GM23338 (cell line): Measurements from ENCODE around the gene DYNC2H1. TPM values are rescaled to one million over a fixed set of nuclear protein-coding genes. Genes with fewer than 3 reads are reported as not detected.

Experiments used
- ATAC-seq: fragments of 200-7000 bp; cut with Tn5 transposase; 3 replicates; pipeline ENCODE4 v1.9.1; 2020
- DNase-seq: peaks from one replicate; pipeline ENCODE4 v3.0.0-alpha.2; 2015; ENCODE audit warnings: low spot score
- H2AFZ ChIP-seq: fragments of 200-600 bp; sonication (generic); 2 replicates; pipeline ENCODE4 v1.8.0; 2016; ENCODE audit warnings: antibody characterized with exemption, mild to moderate bottlenecking, moderate library complexity
- H3F3A ChIP-seq: fragments of 200-600 bp; sonication (generic); replicated peaks from 2 replicates; pipeline ENCODE4 v1.8.0; 2017; ENCODE audit warnings: antibody characterized with exemption, mixed run types, low read depth
- H3K27ac ChIP-seq: fragments of 200-600 bp; sonication (generic); 2 replicates; pipeline ENCODE4 v1.6.1; 2016; ENCODE audit warnings: low read depth
- H3K27me3 ChIP-seq: fragments of 200-600 bp; sonication (generic); 2 replicates; pipeline ENCODE4 v1.8.0; 2016; ENCODE audit warnings: mild to moderate bottlenecking, mixed run types, moderate library complexity; ENCODE audit not compliant: insufficient read depth
- H3K36me3 ChIP-seq: fragments of 200-600 bp; sonication (generic); 2 replicates; pipeline ENCODE4 v1.8.0; 2016; ENCODE audit warnings: mild to moderate bottlenecking; ENCODE audit not compliant: insufficient read depth
- H3K4me1 ChIP-seq: fragments of 200-600 bp; sonication (generic); 2 replicates; pipeline ENCODE4 v1.8.0; 2016; ENCODE audit warnings: mild to moderate bottlenecking, moderate library complexity; ENCODE audit not compliant: insufficient read depth
- H3K4me2 ChIP-seq: fragments of 200-600 bp; sonication (generic); 2 replicates; pipeline ENCODE4 v1.7.1; 2017; ENCODE audit warnings: mixed run types
- H3K4me3 ChIP-seq: fragments of 200-600 bp; sonication (generic); 2 replicates; pipeline ENCODE4 v1.6.1; 2016; ENCODE audit warnings: mixed run types
- H3K79me2 ChIP-seq: fragments of 200-600 bp; sonication (generic); replicated peaks from 2 replicates; pipeline ENCODE4 v1.8.0; 2017; ENCODE audit warnings: mild to moderate bottlenecking; ENCODE audit not compliant: insufficient read depth
- H3K9me2 ChIP-seq: fragments of 200-600 bp; sonication (generic); 2 replicates; pipeline ENCODE4 v1.8.0; 2017; ENCODE audit not compliant: insufficient read depth
- H4K20me1 ChIP-seq: fragments of 200-600 bp; sonication (generic); replicated peaks from 2 replicates; pipeline ENCODE4 v1.8.0; 2017; ENCODE audit warnings: mild to moderate bottlenecking; ENCODE audit not compliant: insufficient read depth
- H3K27ac Mint-ChIP-seq: 2 replicates; pipeline ENCODE4 v1.8.0; 2020; ENCODE audit warnings: inconsistent platforms, mild to moderate bottlenecking, moderate library complexity, mixed read lengths
- H3K27me3 Mint-ChIP-seq: 3 replicates; pipeline ENCODE4 v1.8.0; 2022; ENCODE audit warnings: low read depth, mild to moderate bottlenecking, moderate library complexity, mixed read lengths, inconsistent platforms; ENCODE audit not compliant: insufficient read depth, poor library complexity
- H3K36me3 Mint-ChIP-seq: 3 replicates; pipeline ENCODE4 v1.8.0; 2021; ENCODE audit warnings: low read depth, mild to moderate bottlenecking, inconsistent platforms, moderate library complexity, mixed read lengths
- H3K4me1 Mint-ChIP-seq: 3 replicates; pipeline ENCODE4 v1.8.0; 2020; ENCODE audit warnings: mild to moderate bottlenecking, inconsistent platforms, mixed read lengths
- H3K4me3 Mint-ChIP-seq: 3 replicates; pipeline ENCODE4 v1.8.0; 2021; ENCODE audit warnings: moderate library complexity, mild to moderate bottlenecking, inconsistent platforms, mixed read lengths
- H3K9me3 Mint-ChIP-seq: 3 replicates; pipeline ENCODE4 v1.8.0; 2020; ENCODE audit warnings: moderate library complexity, mild to moderate bottlenecking, inconsistent platforms, mixed read lengths
- CREB1 ChIP-seq: fragments of 250-450 bp; sonication (Bioruptor Pico); IDR thresholded peaks from 2 replicates; pipeline ENCODE4 v1.5.0; 2020; ENCODE audit warnings: low read depth, mild to moderate bottlenecking, moderate library complexity
- CTCF ChIP-seq, 2 experiments: fragments of 200-600 bp in 1 of 2; sonication (generic) in 1 of 2; conservative IDR thresholded peaks; 2 replicates each; pipeline versions ENCODE4 v1.5.1 to v1.6.1; 2016 to 2017; ENCODE audit warnings: antibody characterized with exemption in 2 of 2, low read depth in 2 of 2, mild to moderate bottlenecking in 2 of 2, moderate library complexity in 1 of 2
- EZH2 ChIP-seq: fragments of 200-600 bp; sonication (generic); IDR thresholded peaks from one replicate; pipeline ENCODE4 v1.8.0; 2017; ENCODE audit warnings: antibody characterized with exemption, mild to moderate bottlenecking, low read depth; ENCODE audit not compliant: unreplicated experiment
- EZH2phosphoT487 ChIP-seq: fragments of 200-600 bp; sonication (generic); IDR thresholded peaks from one replicate; pipeline ENCODE4 v1.8.1; 2018; ENCODE audit warnings: antibody characterized with exemption; ENCODE audit not compliant: unreplicated experiment
- JUNB ChIP-seq: IDR thresholded peaks from one replicate; pipeline ENCODE4 v1.6.1; 2016; ENCODE audit warnings: antibody characterized with exemption; ENCODE audit not compliant: unreplicated experiment
- POLR2AphosphoS5 ChIP-seq: IDR thresholded peaks from 2 replicates; pipeline ENCODE4 v1.6.1; 2016; ENCODE audit warnings: antibody characterized with exemption, low read depth
- STAT1 ChIP-seq: IDR thresholded peaks from one replicate; pipeline ENCODE4 v1.6.1; 2016; ENCODE audit warnings: antibody characterized with exemption; ENCODE audit not compliant: unreplicated experiment
- ZNF114 ChIP-seq: fragments of 250-450 bp; sonication (Bioruptor Pico); IDR thresholded peaks from 2 replicates; pipeline ENCODE4 v1.5.0; 2020; ENCODE audit warnings: mild to moderate bottlenecking, moderate library complexity
- ZNF331 ChIP-seq: fragments of 250-450 bp; sonication (Bioruptor Pico); IDR thresholded peaks from 2 replicates; pipeline ENCODE4 v1.5.0; 2020; ENCODE audit warnings: low read depth, mild to moderate bottlenecking, moderate library complexity
- polyA plus RNA-seq: library from polyadenylated mRNA; unstranded; fragments of >200 nt; fragmentation: Nextera tagmentation; extraction: Ambion mirVana; gene quantifications from 2 replicates; pipeline ENCODE4 v1.2.1, GENCODE V29; 2016
- total RNA-seq: library from RNA; depleted of rRNA; stranded (reverse); fragments of >200 nt; shearing (Covaris generic); gene quantifications from 2 replicates; pipeline ENCODE4 v1.2.3, GENCODE V29; 2014
- TF ChIP-seq, protein P1 (sequence below): IDR thresholded peaks from 2 replicates; pipeline ENCODE4 v1.6.1; 2016; ENCODE audit warnings: antibody characterized with exemption

DYNC2H1 gene
- total and polyA plus RNA-seq, 2 experiments from 2014 or later: 19.3 to 22.5 TPM

DNA sequence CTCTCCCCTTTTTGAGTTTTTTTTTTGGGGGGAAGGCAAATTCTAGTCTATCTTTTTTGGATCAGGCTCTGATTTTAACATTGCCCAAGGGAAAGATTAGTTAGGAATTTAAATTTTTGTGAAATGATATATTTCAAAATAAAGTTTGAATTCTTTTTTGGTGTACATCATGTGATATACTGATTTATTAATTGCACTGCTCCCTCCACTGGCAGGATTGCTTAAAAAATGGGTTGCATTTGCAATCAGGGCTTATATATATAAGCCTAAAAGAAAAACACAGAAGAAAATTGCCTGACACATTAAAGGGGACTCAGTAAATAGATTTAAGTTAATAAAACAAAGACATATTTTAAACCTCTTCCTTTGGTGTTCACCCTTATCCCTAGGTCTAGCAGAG is 1.2 kb downstream of the DYNC2H1 start (continued):
- TF ChIP-seq CTCF (conservative IDR thresholded peaks at IDR 0.05; ENCODE audit: low read depth in 2 of 2) (no peak), STAT1 (no peak), EZH2phosphoT487 (no peak), POLR2AphosphoS5 (no peak)
- TF ChIP-seq, protein P1, sequence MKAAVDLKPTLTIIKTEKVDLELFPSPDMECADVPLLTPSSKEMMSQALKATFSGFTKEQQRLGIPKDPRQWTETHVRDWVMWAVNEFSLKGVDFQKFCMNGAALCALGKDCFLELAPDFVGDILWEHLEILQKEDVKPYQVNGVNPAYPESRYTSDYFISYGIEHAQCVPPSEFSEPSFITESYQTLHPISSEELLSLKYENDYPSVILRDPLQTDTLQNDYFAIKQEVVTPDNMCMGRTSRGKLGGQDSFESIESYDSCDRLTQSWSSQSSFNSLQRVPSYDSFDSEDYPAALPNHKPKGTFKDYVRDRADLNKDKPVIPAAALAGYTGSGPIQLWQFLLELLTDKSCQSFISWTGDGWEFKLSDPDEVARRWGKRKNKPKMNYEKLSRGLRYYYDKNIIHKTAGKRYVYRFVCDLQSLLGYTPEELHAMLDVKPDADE: no peak

- Histone ChIP-seq H3K9me2 (no peaks in the 10 kb centered on the region), H3K4me3 (no peak overlapping the region), H3K36me3 (0 out of 2 replicates have a peak, but pooled peaks cover 2% of the 10 kb centered on the region), H3K79me2 (peaks cover 4% of the 10 kb centered on the region; the same call in 1 of the 2 replicates), H2AFZ (no peak overlapping the region), H3K27me3 (no peaks in the 10 kb centered on the region), H3K4me2 (no peak overlapping the region), H4K20me1 (no peaks in the 10 kb centered on the region), H3K4me1 (peaks cover 8% of the 10 kb centered on the region; the same call in 1 of the 2 replicates), H3F3A (no peaks in the 10 kb centered on the region), H3K27ac (no peak overlapping the region)
- ATAC-seq: no peak
- no peaks in the 10 kb centered on the region for H3K9me3 Mint-ChIP-seq
- TF ChIP-seq JUNB (no peak), ZNF331 (no peak), CREB1 (CRISPR knock-in tag) (no peak), EZH2 (no peak)
- TF ChIP-seq, protein P1: no peak
- DNase-seq: no peak
- peaks cover 11% of the 10 kb centered on the region; the same call in 2 of the 3 replicates for H3K4me1 Mint-ChIP-seq
- H3K4me3 Mint-ChIP-seq: 0 out of 3 replicates have a peak overlapping the region, but pooled peaks have one; percentile 94
- H3K27ac Mint-ChIP-seq: no peak overlapping the region
- H3K27me3 Mint-ChIP-seq: peaks cover 7% of the 10 kb centered on the region
- H3K36me3 Mint-ChIP-seq: peaks cover 13% of the 10 kb centered on the region; the same call in 2 of the 3 replicates
Observed at GRCh38 chr11:103111400-103111799, 2.2 kb downstream of the DYNC2H1 start.

DNA sequence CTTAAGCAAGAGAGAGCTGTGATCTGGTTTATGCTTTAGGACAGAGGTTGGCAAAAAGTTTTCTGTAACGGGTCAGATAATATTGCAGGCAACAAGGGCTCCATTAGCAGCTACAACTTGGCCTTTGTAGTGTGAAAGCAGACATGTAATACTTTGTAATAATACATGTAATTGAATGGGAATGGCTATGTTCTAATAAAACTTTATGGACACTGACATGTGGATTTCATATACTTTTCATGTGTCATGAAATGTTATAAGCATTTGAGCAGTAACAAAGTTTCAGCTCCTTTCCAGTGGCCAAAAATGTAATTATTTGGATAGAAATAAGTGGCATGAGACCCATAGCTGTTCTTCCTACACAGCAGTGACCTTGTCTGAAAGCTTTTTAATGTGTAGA is 3.1 kb downstream of the DYNC2H1 start:
- DNase-seq (no peak), ATAC-seq (no peak)
- H3F3A ChIP-seq: no peaks in the 10 kb centered on the region
- H2AFZ ChIP-seq: no peak overlapping the region
- no peak overlapping the region for H3K4me3 ChIP-seq
- no peaks in the 10 kb centered on the region for H3K27me3 ChIP-seq
- Mint-ChIP-seq H3K4me3 (no peak overlapping the region), H3K27me3 (peaks cover 7% of the 10 kb centered on the region), H3K27ac (no peak overlapping the region), H3K36me3 (peaks cover 13% of the 10 kb centered on the region; the same call in 2 of the 3 replicates), H3K9me3 (no peaks in the 10 kb centered on the region), H3K4me1 (peaks cover 11% of the 10 kb centered on the region; the same call in 2 of the 3 replicates)
- H3K79me2 ChIP-seq: peaks cover 4% of the 10 kb centered on the region; the same call in 1 of the 2 replicates
- no peak for TF ChIP-seq ZNF114 (CRISPR knock-in tag)
- no peak for TF ChIP-seq ZNF331
- TF ChIP-seq JUNB: no peak
- TF ChIP-seq, protein P1: no peak
- TF ChIP-seq CTCF (conservative IDR thresholded peaks at IDR 0.05; ENCODE audit: low read depth in 2 of 2): no peak
- no peak for TF ChIP-seq POLR2AphosphoS5
- no peak for TF ChIP-seq CREB1 (CRISPR knock-in tag)
- no peak for TF ChIP-seq EZH2phosphoT487
- 0 out of 2 replicates have a peak, but pooled peaks cover 2% of the 10 kb centered on the region for H3K36me3 ChIP-seq
- no peak overlapping the region for H3K27ac ChIP-seq
- peaks cover 8% of the 10 kb centered on the region; the same call in 1 of the 2 replicates for H3K4me1 ChIP-seq
- H3K4me2 ChIP-seq: no peak overlapping the region
- no peaks in the 10 kb centered on the region for H4K20me1 ChIP-seq
- no peaks in the 10 kb centered on the region for H3K9me2 ChIP-seq
